ENCODE results near the gene SERTM1.

SERTM1 gene

DNA sequence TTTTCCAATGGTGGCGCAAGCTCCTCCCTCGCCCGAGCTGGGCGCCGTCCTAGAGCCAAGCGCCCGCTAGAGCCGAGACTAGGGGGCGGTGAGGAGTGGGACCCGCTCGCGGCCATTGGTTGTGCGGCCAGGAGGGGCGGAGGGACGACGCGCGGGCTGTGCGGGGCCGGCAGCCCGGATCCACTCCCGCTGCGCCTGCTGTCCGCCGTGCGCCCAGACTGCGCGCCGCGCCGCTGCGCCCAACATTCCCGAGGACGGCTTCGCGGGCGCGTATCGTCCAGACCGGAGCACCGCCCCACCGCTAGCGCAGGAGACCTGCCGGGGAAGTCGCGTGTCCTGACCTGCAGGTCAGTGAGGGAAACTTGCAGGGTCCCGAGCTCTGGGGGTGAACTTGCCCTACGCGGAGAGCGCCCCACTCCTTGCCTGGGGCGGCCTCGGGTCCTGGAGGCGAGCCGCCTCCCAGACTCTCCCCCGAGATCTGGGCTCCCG, at the start of gene SERTM1:
TSS of gene SERTM1 (plus strand) at position 183 of the 489 bp plus-strand sequence. CDS start 21,059 bp downstream, outside the sequence.
- DNase-seq (ENCODE audit: low spot score): no peak

DNA sequence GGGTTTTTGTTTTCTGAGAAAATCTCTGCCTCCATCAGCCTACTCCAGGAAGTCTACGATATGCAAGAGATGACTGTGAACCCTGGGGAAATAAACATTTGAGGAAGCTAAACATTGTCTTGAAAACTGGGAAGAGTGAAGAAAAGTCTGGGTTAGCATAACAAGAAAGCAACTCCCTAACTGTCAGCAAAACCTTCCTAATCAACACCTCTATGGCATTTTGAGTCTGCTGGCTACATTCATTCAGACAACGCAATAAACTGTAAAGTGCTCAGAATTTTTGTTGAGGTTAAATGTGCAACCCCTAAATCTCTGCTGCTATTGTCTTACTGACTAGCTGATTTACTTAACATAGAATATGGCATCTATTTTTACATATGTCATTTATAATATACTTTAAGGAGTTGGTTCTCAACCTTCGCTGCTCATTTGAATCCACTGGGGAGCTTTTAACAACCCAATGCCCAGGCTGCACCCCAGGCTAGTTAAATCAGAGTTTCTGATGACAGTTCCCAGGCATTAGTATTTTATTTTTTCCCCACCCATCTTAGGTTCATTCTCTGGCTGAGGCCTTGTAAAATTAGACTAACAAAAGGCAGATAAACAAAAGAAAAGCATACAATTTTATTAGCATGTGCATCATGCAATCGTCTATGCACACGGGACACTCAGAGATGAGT, 45.3 kb upstream of the SERTM1 start:
- no peak for DNase-seq (ENCODE audit: low spot score)

DNA sequence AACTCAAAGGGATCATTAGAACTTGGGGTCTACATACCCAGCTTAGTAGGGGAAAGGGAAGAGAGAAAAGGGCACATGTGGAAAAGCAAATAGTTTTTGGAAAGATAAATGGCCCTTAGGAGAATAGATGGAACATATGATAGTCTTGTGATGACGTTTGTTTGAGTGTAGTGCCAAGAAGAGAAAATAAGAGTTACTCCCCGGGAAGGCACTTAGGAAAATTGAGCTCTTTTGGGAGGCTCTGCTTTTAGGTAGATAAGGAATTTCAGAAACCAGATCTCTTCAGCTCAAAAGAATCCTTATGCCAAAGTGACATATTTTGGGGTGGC, 44.8 kb upstream of the SERTM1 start:
- no peak for DNase-seq (ENCODE audit: low spot score)

DNA sequence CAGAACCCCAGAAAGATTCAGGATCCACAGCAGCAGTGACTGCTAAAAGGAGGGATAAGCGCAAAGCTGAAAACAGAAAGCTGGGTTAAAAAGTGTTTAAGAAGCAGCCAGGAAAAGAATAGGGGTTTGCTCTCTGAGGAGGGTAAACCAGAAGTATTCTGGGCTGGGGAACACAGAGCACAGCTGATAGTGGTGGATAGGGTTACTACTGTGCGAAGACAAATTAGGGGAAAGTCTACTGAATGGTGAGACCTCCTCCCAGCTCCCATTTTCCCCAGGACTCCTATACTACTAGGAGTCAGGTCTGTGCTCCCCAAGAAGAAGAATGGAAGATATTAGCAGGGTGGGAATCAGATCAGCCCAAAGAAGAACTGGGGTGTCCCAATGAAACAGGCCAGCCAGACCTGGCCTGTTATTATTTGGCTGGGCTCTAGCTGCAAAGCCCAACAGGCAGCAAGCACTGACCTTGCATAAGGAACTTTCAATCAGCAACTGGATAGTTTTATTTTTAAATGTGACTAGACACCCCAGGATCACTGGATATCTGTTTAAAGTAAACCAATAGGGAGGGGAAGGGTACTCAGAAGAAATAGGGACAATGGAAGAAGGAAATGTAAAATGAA, 43.5 kb upstream of the SERTM1 start:
- DNase-seq (ENCODE audit: low spot score): no peak

DNA sequence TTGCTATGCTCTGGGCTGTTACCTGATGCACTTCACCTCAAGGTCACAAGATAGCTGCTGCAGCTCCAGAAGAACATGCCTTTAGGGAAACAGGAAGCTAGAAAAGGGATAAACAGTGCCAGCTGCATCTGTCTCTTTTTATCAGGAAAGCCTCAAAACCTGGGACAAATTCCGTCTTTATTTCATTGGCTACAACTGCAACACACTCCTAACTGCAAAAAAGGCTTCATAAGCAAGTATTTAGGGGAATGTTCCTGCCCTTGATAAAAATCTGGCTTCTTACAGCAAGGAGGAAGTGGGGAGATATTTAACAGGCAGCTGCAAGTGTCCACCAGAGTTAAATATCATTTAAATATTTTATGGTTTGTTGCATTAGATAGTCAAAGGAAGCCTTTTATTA, 34.2 kb upstream of the SERTM1 start:
- no peak for DNase-seq (ENCODE audit: low spot score)

DNA sequence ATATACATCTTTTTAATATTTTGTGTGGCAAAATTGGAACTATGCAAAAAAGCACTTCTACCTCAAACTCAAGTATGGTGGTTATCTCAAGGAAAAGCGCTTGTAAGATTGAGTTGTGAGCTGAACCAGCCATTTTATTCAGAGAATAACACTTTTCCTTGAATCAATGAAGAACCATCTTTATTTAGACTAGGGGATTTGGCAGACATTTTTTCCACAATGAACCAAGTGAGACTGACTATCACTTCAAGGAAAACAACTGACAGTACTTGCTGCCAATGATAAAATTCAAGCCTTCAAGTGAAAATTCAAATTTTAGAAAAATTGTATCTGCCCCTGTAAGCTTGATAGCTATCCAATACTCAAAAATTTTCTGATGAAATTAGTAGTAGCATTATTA, 23.2 kb upstream of the SERTM1 start:
- DNase-seq (ENCODE audit: low spot score): no peak

DNA sequence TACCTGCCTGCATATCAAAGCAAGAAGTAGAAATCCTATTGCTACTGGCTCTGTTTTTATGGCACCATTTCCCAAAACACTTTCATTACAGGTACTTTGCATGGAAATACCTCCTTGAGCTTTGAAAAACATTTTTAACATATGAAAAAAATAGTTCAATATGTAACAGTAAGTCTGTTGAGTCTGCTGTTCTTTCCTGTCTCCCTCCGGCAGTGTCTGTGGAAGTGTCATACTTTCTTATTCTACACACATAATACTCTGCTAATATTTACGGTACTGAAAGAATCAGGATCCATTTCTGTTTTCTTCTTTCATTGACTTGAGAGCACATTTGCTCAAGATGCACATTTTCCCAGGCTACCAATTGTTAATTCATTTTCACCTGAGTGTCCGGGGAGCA, 8.2 kb upstream of the SERTM1 start:
- DNase-seq (ENCODE audit: low spot score): no peak

DNA sequence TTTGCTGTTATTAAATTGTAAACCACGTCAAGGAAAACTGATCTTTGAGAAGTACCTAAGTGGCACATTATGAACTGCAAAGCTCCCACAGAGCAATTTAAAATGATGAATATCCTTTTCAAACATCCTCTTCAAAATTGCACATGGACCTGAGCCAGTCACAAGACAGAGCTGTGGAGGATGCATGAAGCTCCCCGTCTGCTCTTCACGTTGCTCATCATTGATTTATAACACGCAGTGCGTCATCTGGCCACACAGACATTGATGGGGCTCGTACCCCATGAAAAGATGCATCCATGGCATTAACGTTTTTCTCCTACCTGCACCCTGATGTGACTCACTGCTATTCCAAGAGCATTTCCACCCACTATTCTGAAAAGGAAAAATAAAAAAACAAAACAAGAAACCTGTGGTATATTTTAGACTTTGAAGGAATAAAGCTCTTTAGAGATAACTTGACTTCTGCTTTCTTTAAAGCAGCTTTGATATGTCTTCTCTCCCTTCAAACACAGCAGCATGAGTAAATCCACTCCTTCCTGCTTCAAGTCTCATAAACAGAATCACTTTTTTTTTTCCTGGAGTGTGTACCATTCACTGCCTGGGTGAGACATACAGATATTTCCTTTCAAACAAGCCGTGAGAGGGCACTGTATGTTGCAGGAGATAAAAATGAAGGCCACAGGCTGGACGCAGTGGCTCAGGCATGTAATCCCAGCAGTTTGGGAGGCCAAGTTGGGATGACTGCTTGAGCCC, 7.2 kb upstream of the SERTM1 start:
- no peak for DNase-seq (ENCODE audit: low spot score)

DNA sequence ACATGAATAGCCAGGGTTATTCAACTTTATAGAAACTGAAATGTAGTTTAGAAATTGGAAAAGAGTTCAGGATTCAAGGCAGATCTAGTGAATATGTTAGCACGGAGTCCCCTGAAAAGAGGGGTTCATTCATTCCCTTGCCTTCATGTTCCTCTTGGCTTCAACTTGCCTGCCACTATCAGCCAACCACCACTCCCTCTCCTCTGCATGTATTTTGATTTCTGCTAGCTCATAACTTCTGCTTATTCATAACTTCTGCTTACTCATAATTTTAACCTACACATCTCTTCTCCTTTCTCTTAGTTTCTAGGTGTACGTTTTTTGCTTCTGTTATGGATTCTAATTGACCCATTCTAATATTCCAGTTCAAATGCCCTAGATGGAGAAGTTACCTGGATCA, 5.5 kb upstream of the SERTM1 start:
- no peak for DNase-seq (ENCODE audit: low spot score)

DNA sequence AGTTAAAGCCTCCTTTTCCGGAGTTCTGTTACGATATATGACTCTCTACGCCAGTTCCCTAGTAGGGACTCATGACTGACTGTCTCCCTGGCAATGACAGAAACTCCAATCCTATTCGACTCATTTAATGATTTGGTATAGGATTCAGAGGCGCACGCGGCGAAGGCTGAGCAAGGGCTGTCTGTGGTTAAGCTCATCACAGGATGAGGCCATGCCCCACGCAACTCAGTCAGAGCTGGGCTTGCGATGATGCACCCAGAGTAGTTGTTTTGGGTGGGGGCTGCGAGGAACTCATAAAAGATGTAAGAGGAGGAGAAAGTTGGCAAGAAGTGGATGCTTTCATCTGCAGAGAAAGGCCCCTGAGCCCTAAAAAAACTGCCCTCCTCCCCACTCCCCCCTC, 468 bp upstream of the SERTM1 start:
- DNase-seq (ENCODE audit: low spot score): no peak

DNA sequence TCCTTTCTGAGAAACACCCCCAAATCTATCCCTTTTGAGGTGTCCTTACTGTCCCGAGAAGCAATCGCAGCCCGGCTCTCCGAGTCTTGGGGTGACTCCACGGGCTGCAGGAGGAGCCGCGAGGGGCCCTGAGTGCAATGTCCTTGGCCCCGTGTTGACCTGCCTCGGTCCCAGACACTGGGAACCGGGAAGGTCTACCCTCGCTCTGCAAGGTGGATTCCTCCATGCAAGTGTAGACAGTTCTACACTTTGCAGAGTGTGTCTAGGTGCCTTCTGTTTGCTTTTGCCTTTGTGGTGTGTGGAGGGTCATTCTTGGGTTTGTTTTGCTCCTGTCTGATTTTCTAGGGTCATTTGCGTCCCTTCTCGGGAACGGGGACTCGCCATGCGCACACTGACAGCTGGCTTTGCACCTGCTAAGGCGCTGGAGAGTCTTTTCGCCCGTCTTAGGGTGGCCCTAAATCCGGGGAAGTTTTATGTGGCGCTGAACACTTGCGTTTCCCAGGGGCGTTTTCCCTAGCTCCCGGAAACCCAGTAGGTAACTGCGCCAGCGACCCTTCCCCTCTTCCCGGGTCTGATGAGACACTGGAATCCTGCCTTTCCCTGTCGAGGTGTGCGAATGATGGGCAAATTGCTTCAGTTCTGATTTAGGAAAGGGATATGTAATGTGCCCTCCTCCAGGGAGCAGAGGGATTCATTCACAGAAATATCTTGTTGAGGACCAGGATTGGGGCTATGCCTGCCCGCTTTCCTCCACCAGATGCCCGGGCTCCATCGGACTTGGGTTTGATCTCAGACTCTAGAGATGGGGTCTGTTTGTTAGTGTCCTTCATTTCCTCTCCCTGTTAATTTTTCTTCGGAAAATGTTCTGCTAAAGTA, 755 bp downstream of the SERTM1 start:
- no peak for DNase-seq (ENCODE audit: low spot score)

DNA sequence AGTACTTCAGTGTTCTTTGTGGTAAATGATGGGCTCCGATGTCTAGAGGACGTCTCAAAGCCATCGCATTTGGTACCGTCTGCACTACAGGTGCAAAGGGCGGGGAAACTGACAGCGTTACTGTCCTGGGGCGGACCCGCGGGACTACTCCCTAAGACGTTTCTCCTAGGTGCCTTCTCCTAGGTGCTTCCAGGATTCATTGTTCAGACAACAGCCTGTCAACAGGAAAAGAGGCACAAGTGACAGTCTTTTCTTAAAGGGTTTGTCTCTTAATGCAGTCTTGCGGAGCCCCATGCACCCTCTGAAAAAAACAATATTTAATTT, 1.4 kb downstream of the SERTM1 start:
- DNase-seq (ENCODE audit: low spot score): no peak

DNA sequence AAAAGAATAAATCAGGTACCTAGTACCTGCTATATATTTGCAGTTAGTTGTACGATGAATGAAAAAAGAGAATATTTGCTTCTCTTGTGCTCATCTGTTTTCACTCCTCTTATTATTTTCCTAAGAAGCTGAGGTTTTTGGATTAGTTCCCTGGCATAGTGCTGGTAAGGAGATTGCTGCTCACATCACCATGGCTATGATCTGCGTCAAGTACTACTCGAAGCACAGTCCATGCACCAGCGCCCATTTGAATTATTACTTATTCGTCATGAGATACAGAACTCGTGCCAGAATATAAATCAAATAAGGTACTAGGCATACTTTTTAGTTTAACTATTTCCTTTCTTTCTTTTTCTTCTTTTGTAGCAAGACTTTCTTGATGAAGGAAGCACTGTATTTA, 7.1 kb downstream of the SERTM1 start:
- DNase-seq (ENCODE audit: low spot score): no peak

DNA sequence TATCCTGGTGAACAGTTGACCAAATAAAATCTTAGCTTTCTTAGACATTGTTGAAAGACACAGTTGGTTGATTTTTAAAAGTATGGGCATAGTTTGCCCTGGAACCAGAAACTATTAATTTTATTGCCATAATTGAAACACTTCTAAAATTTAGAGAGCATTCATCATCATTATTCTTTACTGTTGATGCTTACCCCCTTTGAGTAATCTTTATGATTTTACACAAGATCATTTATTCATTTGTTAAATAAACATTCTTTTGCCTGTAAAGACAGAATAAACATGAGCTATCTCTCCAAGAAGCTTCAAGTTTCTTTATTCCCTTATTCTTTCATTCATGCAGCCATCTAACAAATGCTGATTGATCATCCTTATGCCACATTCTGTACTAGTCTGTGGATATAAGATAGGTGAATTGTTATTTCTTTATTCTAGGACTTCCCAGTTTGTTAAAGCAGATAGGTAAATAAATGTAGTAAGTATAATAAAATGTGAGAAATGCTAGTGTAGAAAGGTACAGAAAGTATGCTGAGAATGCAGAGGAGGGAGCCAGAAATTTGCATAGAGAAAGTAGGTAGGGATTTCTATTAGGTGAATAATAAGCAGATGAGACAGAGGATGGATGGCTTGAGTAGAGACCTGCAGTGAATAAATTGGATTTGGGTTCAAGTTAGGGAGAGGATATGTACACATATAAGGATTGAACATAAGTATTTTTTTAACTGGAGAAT, 8.2 kb downstream of the SERTM1 start:
- DNase-seq (ENCODE audit: low spot score): no peak

DNA sequence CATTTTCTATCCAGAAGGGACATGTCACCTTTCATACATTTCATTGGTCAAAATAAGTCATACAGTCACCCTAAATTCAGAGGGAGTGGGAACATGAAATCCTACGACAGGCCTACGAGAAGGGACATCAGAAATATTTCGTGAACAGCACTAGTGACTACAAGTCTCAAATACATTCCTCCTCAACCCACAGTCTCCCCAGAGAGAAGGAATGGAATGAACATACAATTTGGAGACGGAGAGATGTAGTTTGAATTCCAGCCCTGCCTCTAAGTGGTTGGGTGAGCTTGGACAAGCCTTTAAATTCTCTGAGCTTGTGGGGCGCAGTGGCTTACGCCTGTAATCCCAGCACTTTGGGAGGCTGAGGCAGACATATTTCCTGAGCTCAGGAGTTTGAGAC, 9.9 kb downstream of the SERTM1 start:
- DNase-seq (ENCODE audit: low spot score): no peak

DNA sequence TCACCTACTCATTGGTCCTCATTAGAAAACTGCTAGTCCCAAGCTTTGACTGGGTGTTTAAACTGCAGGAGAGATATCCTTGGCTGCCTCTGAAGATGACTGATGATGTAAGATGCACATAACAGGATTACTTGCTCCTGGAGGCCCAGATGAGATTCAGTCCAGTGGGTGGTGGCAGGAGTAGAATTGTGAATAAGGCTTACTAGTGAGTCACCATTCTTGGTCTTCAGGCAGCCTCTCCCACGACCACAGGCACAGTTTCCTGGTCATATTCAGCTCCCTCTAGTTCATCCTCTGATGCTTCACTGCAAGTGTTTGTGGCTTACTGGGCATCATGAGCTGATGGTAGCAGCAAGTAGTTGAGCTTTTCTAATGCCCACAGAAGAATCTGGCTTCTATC, 12.1 kb downstream of the SERTM1 start:
- DNase-seq (ENCODE audit: low spot score): no peak

DNA sequence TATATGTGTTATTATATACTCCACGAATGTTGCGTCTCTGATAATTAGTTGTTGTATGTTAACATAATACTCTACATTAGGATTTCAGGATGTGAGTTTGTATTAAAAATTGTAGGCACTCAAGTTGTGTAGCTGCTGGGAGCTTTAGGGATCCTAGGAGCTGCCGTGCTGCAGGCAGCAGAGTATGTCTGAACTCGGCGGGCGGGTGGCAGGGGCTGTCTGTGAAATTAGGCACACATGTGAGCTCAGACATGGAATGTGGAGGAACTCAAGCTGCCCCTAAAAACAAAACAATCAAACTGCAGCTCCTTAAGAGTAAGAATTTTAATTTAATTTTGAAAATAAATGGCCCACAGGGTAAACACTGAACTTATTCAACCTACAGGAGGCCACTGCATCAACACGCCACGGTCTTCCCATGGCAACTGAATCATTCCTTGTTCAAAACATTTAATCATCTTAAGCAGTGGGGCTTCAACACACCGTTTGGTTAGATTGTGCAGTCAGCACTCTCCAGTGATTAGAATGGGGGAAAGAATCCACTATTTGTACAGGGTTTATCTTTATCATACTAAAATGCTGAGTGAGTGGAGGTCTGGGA, 22.7 kb downstream of the SERTM1 start:
- DNase-seq (ENCODE audit: low spot score): no peak

DNA sequence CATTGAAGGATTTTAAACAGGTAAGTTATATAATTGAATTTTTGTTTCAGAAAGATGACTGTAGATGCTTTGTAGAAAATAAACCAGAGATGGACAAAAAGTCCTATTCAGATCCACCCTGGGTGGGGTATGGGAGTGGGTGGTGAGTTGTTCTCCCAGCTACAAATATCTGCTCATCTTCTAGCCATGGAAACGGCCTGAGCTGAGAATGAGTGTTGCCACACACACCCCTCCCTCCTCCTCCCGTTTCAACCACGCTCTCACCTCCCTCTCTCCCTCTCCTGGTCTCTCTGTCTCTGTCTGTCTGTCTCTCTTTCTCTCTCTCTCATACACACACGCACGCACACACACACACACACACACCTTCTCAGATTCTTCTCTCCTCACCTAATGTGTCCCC, 26.4 kb downstream of the SERTM1 start:
- no peak for DNase-seq (ENCODE audit: low spot score)

DNA sequence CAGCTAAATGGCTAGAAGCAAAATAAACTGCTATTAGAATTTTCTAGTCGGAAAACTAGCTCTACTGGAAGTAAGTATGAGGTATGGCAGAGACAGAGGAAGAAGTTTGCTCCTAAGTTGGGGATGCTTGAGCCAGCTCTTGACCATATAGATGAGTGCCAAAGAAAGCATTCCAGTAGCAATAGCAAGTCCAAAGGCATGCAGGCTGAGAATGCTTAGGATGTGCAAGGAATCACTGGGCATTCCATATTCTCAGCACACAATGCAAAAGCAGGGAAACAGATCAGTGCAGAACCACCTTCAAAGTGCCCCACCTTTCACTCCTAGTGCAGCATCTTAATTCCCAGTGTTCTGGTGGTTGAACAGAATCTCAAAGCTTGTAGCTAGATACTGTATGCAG, 32.9 kb downstream of the SERTM1 start:
- DNase-seq (ENCODE audit: low spot score): no peak

DNA sequence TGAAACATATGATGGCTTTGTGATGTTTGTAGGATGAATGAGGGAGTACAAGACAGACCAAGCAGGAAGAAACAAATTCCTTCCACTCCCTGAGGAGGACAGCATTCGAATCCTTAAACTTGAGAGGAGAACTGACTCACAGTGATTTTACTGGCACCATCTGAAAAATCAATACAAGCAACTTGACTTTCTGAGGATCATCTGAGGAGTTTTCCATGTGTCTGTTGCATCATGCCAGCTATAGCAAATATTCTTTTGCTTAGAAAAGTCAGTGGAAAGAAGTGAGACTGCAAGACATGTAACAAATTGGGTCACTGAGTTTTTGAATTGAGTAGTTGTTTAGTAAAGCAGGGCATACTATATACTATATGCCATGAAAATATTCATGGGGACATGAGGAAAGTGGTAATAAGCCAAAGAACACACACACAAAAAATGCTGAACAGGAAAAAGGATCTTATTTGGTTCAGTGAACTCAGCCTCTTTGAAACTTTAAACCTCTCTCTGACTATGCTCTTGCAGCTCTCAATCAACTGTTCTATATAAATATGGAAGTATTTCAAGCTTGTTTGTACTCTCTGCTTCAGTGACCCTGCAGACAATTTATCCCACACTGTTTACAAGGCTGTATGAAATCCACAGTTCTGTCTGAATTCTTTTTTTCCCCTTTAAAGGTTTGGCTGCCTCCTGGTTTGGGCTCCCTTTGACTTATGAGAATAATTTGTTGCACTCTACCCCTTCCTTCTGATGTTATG, 35.5 kb downstream of the SERTM1 start:
- DNase-seq (ENCODE audit: low spot score): no peak

DNA sequence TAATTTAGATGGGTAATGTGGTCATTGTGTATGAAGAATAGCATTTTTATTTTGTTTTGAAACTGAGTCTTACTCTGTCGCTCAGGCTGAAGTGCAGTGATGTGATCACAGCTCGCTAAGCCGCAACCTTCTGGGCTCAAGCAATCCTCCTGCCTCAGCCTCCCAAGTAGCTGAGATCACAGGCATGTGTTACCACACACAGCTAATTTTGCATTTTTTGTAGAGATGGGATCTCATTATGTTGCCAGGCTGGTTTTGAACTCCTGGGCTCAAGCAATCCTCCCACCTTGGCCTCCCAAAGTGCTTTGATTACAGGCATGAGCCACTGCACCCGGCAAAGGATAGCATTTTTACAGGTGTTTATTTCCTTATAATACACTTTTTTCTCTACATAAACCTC, 36.6 kb downstream of the SERTM1 start:
- DNase-seq (ENCODE audit: low spot score): no peak

All from pons (tissue), 1 donor.